Measurements from ENCODE around the gene SPATA31C1. TPM values are rescaled to one million over a fixed set of nuclear protein-coding genes. Genes with fewer than 3 reads are reported as not detected.

The SPATA31C1 gene
- total RNA-seq, 6 experiments from 2014 or later, result not detected

Other genes starting within 250 kb of the SPATA31C1 start
- gene CTSL, start 191.8 kb upstream of the SPATA31C1 start, total RNA-seq, result 100 to 1,000 TPM; 135 to 221 (median 164) TPM
- gene SPATA31E1, start 35.1 kb upstream of the SPATA31C1 start, total RNA-seq, result not detected
- 1 to 10 TPM; 1.6 to 3.7 (median 2.3) TPM for gene CDK20, start 56.6 kb downstream of the SPATA31C1 start, total RNA-seq
- not detected for gene SPATA31C2, start 220.5 kb downstream of the SPATA31C1 start, total RNA-seq